ENCODE measurements around the gene BACH2.

BACH2 gene

GRCh38 chr6:90144928-90145555, 151.6 kb downstream of the BACH2 start:
- DNase-seq (ENCODE audit: low read depth), result no peak

GRCh38 chr6:90144396-90144795, 152.2 kb downstream of the BACH2 start:
- H3K4me3 ChIP-seq (ENCODE audit: control insufficient read depth, low read depth, low read length), result no peak overlapping the region
- TF ChIP-seq CTCF (conservative IDR thresholded peaks at IDR 0.05; ENCODE audit: control insufficient read depth, insufficient read depth, low read depth, low read length), result no peak
- no peak for DNase-seq (ENCODE audit: low read depth)

More at GRCh38 chr6:90144928-90145555, 151.6 kb downstream of the BACH2 start:
- no peak overlapping the region for H3K4me3 ChIP-seq (ENCODE audit: control insufficient read depth, low read depth, low read length)
- no peak for TF ChIP-seq CTCF (conservative IDR thresholded peaks at IDR 0.05; ENCODE audit: control insufficient read depth, insufficient read depth, low read depth, low read length)

GRCh38 chr6:90140683-90141082, 156.0 kb downstream of the BACH2 start:
- H3K4me3 ChIP-seq (ENCODE audit: control insufficient read depth, low read depth, low read length), result no peak overlapping the region
- no peak for DNase-seq (ENCODE audit: low read depth)

GRCh38 chr6:90139272-90139817, 157.3 kb downstream of the BACH2 start:
- no peak for TF ChIP-seq CTCF (conservative IDR thresholded peaks at IDR 0.05; ENCODE audit: control insufficient read depth, insufficient read depth, low read depth, low read length)
- H3K4me3 ChIP-seq (ENCODE audit: control insufficient read depth, low read depth, low read length), result no peak overlapping the region
- DNase-seq (ENCODE audit: low read depth), result no peak

More at GRCh38 chr6:90140683-90141082, 156.0 kb downstream of the BACH2 start:
- no peak for TF ChIP-seq CTCF (conservative IDR thresholded peaks at IDR 0.05; ENCODE audit: control insufficient read depth, insufficient read depth, low read depth, low read length)

- no peak for DNase-seq (ENCODE audit: low read depth)
- TF ChIP-seq CTCF (conservative IDR thresholded peaks at IDR 0.05; ENCODE audit: control insufficient read depth, insufficient read depth, low read depth, low read length), result no peak
- H3K4me3 ChIP-seq (ENCODE audit: control insufficient read depth, low read depth, low read length), result no peak overlapping the region
Measured at GRCh38 chr6:90136837-90137568, 159.6 kb downstream of the BACH2 start.

GRCh38 chr6:90136176-90136575, 160.5 kb downstream of the BACH2 start:
- H3K4me3 ChIP-seq (ENCODE audit: control insufficient read depth, low read depth, low read length), result no peak overlapping the region
- no peak for TF ChIP-seq CTCF (conservative IDR thresholded peaks at IDR 0.05; ENCODE audit: control insufficient read depth, insufficient read depth, low read depth, low read length)
- DNase-seq (ENCODE audit: low read depth), result peak; percentile 6
